Pancreas (tissue), 10 donors: ENCODE data around the gene ACOXL. TPM values are rescaled to one million over a fixed set of nuclear protein-coding genes. Genes with fewer than 3 reads are reported as not detected.

ENCODE experiments used
- ATAC-seq, 4 donors: fragments of 200-7000 bp; cut with Tn5 transposase; one replicate each; pipeline versions ENCODE4 v1.8.0 to v1.9.1; 2020; ENCODE audit warnings: mild to moderate bottlenecking in 4 of 4, moderate library complexity in 4 of 4
- DNase-seq, 6 donors: peaks; one replicate each; pipeline ENCODE4 v3.0.0-alpha.2; 2020
- FAIRE-seq: peaks from 2 replicates; lab custom pipeline; 2012; peaks lifted over from hg19 to GRCh38; lab: Jason Lieb, UNC
- H3K27ac ChIP-seq, 4 donors: fragments of 200-600 bp; sonication (generic); 1 replicate in 3 of 4; 2 replicates in 1 of 4; pipeline versions ENCODE4 v1.5.0 to v1.8.0; 2020
- H3K27me3 ChIP-seq, 4 donors: fragments of 200-600 bp; one replicate each; pipeline ENCODE4 v1.8.0; 2021
- H3K36me3 ChIP-seq, 3 donors: fragments of 200-600 bp; sonication (generic) in 1 of 3; one replicate each; pipeline versions ENCODE4 v1.5.0 to v1.8.0; 2020 to 2021
- H3K4me1 ChIP-seq, 3 donors: fragments of 200-600 bp; one replicate each; pipeline ENCODE4 v1.8.0; 2021
- H3K4me3 ChIP-seq, 4 donors: fragments of 200-600 bp; sonication (generic) in 2 of 4; one replicate each; pipeline versions ENCODE4 v1.5.0 to v1.8.0; 2020 to 2021
- H3K9me3 ChIP-seq, 4 donors: fragments of 200-600 bp; one replicate each; pipeline ENCODE4 v1.8.0; 2021
- CTCF ChIP-seq, 4 donors: fragments of 200-600 bp; sonication (generic) in 3 of 4; IDR thresholded peaks; one replicate each; pipeline versions ENCODE4 v1.5.0 to v1.8.0; 2021; ENCODE audit warnings: antibody characterized with exemption in 4 of 4
- WGBS, 2 donors: extraction: QIAGEN DNeasy Blood & Tissue Kit; methylation state at CpG; one replicate each; pipeline ENCODE4 v1.1.7; 2013; 5-methylcytosine and 5-hydroxymethylcytosine counted together
- intact Hi-C, 3 donors: fragments of 100-400 bp; cut with DNase I; formaldehyde crosslinking; loops; one replicate each; pipeline versions ENCODE4 v1.11.1 to v1.14.2; 2022
- polyA plus RNA-seq, 2 donors: library from polyadenylated mRNA; stranded (reverse); fragments of 200-250 nt; gene quantifications; one replicate each; pipeline ENCODE4 v1.2.3, GENCODE V29; 2013
- total RNA-seq, 6 donors: library from RNA; stranded (reverse); fragmentation: NEBNext Ultra II Directional in 4 of 6; extraction: Animal tissue kit (Norgen Biotek cat#: 25700) in 4 of 6; gene quantifications; one replicate each; pipeline versions ENCODE4 v1.2.1 to v1.2.4, GENCODE V29; 2021 to 2023
- donor health status: healthy with polysubstance abuse.
- donor health status: DM: no; HTN: no; CAD: no; lungs with moderate emphysema.
- donor health status: DM: no; HTN: no; CAD: no.
- donor health status: control.
- donor health status: control.
- donor health status: Bipolar disorder and iron deficiency.
- donor health status: DM: yes; HTN: yes; CAD: no.
- donor health status: DM: no; HTN: no; CAD: no.
- donor health status: DM: no; HTN: no; CAD: no.
- donor health status: DM: yes; HTN: yes; CAD: no.

Gene ACOXL
- total and polyA plus RNA-seq, 8 donors = 0.06 to 0.75 (median 0.21) TPM; not detected in 2

DNA sequence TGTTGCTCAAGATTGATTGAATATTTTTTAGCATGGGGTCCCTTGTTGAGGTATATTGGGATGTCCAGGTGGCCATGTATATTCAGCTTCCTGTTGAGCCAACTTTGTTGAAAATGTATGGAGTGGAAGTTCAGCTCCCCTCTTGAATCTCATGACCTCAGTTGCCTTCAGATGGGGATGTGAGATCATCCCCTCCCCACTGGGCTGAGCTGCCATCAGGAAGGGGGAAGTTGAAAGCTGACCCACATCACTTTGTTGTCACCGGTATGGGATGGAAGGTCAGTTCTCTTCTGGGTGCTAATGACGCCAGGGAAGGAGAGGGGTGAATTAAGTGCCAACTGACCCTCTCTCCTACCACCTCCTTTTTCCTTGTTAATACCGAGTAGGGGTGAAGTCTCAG is 33.9 kb downstream of the ACOXL start:
- DNase-seq = no peak
- no peak for FAIRE-seq
- ATAC-seq = no peak
- intact Hi-C loops = no loop called here
- no peak overlapping the region for H3K27ac ChIP-seq
- H3K4me1 ChIP-seq = no peaks in the 10 kb centered on the region
- no peak for TF ChIP-seq CTCF (IDR thresholded peaks at IDR 0.05)
- no peaks in the 10 kb centered on the region for H3K27me3 ChIP-seq
- WGBS, 2 donors = 76 to 82% methylated on average over 3 of the region's 3 CpGs
- H3K9me3 ChIP-seq = no peaks in the 10 kb centered on the region
- H3K4me3 ChIP-seq = no peak overlapping the region
- no peaks in the 10 kb centered on the region for H3K36me3 ChIP-seq

DNA sequence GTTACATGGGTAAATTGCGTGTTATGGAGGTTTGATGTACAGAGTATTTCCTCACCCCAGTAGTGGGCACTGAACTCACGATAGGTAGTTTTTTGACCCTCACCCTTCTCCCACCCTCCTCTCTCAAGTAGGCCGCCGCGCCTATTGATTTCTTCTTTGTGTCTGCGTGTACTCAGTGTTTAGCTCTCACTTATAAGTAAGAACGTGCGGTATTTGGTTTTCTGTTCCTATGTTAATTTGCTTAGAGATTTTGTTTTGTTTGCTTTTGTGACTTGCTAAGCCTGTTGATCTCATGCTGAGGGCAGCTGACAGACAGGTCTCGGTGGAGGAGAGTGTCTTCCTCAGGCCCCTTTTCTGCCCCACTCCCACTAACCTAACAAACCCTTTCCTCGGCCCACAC is 36.2 kb downstream of the ACOXL start:
- no peaks in the 10 kb centered on the region for H3K27me3 ChIP-seq
- 64 to 66% methylated on average over 10 of the region's 10 CpGs for WGBS, 2 donors
- TF ChIP-seq CTCF (IDR thresholded peaks at IDR 0.05) = no peak
- peaks cover 2 to 10% (median 5%) of the 10 kb centered on the region in 3 donors for H3K4me1 ChIP-seq
- no peak for DNase-seq
- no peak overlapping the region for H3K4me3 ChIP-seq
- H3K36me3 ChIP-seq = no peaks in the 10 kb centered on the region
- no peak for FAIRE-seq
- no peaks in the 10 kb centered on the region for H3K9me3 ChIP-seq
- ATAC-seq = no peak
- no peak overlapping the region for H3K27ac ChIP-seq
- intact Hi-C loops = no loop called here

- Histone ChIP-seq H3K27me3 (no peaks in the 10 kb centered on the region), H3K9me3 (no peaks in the 10 kb centered on the region), H3K4me1 (peaks cover 5 to 13% (median 10%) of the 10 kb centered on the region in 3 donors), H3K4me3 (no peak overlapping the region), H3K36me3 (no peaks in the 10 kb centered on the region), H3K27ac (no peak overlapping the region)
- TF ChIP-seq CTCF (IDR thresholded peaks at IDR 0.05) = no peak
- ATAC-seq = peak in 2 of 4 donors; percentile 34 to 56
- intact Hi-C loops = no loop called here
- WGBS, 2 donors = 60 to 71% methylated on average over 16 of the region's 16 CpGs
- DNase-seq = no peak
- no peak for FAIRE-seq
Observed at GRCh38 chr2:110770404-110770958, 38.1 kb downstream of the ACOXL start.

- Histone ChIP-seq H3K9me3 (no peaks in the 10 kb centered on the region), H3K36me3 (no peaks in the 10 kb centered on the region), H3K4me1 (peaks cover 5 to 13% (median 10%) of the 10 kb centered on the region in 3 donors), H3K27me3 (no peaks in the 10 kb centered on the region), H3K4me3 (no peak overlapping the region), H3K27ac (no peak overlapping the region)
- ATAC-seq (peak in 3 of 4 donors; percentile 8 to 50 (median 11)), DNase-seq (no peak), FAIRE-seq (no peak)
- WGBS, 2 donors = 76% methylated on average over 7 of the region's 7 CpGs
- TF ChIP-seq CTCF (IDR thresholded peaks at IDR 0.05) = no peak
- intact Hi-C loops = no loop called here
Observed at GRCh38 chr2:110770959-110771431, 38.6 kb downstream of the ACOXL start.
